Measurements from ENCODE around the gene DNAAF5. TPM values are rescaled to one million over a fixed set of nuclear protein-coding genes. Genes with fewer than 3 reads are reported as not detected.

The DNAAF5 gene
- polyA plus RNA-seq, 1 of the 3 experiments (the other 2 are of a cell fraction) = 58.5 TPM

DNA sequence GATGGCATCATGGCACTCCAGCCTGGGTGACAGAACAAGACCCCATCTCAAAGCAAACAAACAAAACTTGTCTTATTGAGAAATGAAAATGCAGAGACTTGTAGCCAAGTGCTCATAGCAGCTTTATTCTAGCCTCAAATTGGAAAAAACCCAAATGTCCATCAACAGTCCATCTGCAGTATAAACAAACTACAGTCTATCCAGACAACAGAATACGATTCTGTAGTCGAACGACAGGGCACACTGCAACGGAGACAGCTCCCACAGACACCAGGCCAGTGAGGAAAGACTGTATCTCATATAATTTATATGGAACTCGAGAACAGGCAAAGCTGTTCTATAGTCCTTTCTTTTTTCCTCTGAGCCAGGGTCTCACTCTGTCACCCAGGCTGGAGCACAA, 65.0 kb downstream of the DNAAF5 start:
- TF ChIP-seq FOXM1 (IDR thresholded peaks at IDR 0.05; ENCODE audit: low read depth) = no peak
- no peak for TF ChIP-seq GATA2 (CRISPR knock-in tag; IDR thresholded peaks at IDR 0.05)
- TF ChIP-seq, protein P1, sequence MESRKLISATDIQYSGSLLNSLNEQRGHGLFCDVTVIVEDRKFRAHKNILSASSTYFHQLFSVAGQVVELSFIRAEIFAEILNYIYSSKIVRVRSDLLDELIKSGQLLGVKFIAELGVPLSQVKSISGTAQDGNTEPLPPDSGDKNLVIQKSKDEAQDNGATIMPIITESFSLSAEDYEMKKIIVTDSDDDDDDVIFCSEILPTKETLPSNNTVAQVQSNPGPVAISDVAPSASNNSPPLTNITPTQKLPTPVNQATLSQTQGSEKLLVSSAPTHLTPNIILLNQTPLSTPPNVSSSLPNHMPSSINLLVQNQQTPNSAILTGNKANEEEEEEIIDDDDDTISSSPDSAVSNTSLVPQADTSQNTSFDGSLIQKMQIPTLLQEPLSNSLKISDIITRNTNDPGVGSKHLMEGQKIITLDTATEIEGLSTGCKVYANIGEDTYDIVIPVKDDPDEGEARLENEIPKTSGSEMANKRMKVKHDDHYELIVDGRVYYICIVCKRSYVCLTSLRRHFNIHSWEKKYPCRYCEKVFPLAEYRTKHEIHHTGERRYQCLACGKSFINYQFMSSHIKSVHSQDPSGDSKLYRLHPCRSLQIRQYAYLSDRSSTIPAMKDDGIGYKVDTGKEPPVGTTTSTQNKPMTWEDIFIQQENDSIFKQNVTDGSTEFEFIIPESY (IDR thresholded peaks at IDR 0.05; ENCODE audit: borderline replicate concordance, low read depth) = no peak
- TF ChIP-seq JUND (IDR thresholded peaks at IDR 0.05) = no peak
- TF ChIP-seq, protein P2, sequence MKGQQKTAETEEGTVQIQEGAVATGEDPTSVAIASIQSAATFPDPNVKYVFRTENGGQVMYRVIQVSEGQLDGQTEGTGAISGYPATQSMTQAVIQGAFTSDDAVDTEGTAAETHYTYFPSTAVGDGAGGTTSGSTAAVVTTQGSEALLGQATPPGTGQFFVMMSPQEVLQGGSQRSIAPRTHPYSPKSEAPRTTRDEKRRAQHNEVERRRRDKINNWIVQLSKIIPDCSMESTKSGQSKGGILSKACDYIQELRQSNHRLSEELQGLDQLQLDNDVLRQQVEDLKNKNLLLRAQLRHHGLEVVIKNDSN (IDR thresholded peaks at IDR 0.05; ENCODE audit: borderline replicate concordance, low read depth) = no peak
- TF ChIP-seq FOSL2 (IDR thresholded peaks at IDR 0.05; ENCODE audit: borderline replicate concordance, low read depth) = no peak
- TF ChIP-seq YY1 (IDR thresholded peaks at IDR 0.05; ENCODE audit: low read depth) = no peak
- TF ChIP-seq, protein P3, sequence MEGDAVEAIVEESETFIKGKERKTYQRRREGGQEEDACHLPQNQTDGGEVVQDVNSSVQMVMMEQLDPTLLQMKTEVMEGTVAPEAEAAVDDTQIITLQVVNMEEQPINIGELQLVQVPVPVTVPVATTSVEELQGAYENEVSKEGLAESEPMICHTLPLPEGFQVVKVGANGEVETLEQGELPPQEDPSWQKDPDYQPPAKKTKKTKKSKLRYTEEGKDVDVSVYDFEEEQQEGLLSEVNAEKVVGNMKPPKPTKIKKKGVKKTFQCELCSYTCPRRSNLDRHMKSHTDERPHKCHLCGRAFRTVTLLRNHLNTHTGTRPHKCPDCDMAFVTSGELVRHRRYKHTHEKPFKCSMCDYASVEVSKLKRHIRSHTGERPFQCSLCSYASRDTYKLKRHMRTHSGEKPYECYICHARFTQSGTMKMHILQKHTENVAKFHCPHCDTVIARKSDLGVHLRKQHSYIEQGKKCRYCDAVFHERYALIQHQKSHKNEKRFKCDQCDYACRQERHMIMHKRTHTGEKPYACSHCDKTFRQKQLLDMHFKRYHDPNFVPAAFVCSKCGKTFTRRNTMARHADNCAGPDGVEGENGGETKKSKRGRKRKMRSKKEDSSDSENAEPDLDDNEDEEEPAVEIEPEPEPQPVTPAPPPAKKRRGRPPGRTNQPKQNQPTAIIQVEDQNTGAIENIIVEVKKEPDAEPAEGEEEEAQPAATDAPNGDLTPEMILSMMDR (IDR thresholded peaks at IDR 0.05) = no peak
- TF ChIP-seq GABPA (IDR thresholded peaks at IDR 0.05; ENCODE audit: low read depth) = no peak
- TF ChIP-seq TAF1 (IDR thresholded peaks at IDR 0.05; ENCODE audit: borderline replicate concordance, low read depth, low read length) = no peak
- TF ChIP-seq MXI1 (IDR thresholded peaks at IDR 0.05; ENCODE audit: low read depth, low read length) = no peak
- TF ChIP-seq EP300 (IDR thresholded peaks at IDR 0.05; ENCODE audit: borderline replicate concordance in 1 of 2, low read depth in 1 of 2, low read length in 1 of 2) = no peak
- TF ChIP-seq, protein P4, sequence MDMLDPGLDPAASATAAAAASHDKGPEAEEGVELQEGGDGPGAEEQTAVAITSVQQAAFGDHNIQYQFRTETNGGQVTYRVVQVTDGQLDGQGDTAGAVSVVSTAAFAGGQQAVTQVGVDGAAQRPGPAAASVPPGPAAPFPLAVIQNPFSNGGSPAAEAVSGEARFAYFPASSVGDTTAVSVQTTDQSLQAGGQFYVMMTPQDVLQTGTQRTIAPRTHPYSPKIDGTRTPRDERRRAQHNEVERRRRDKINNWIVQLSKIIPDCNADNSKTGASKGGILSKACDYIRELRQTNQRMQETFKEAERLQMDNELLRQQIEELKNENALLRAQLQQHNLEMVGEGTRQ (IDR thresholded peaks at IDR 0.05; ENCODE audit: borderline replicate concordance, low read depth, low read length) = no peak
- TF ChIP-seq RAD21 (IDR thresholded peaks at IDR 0.05; ENCODE audit: low read length) = no peak
- no peak for TF ChIP-seq SIN3A (IDR thresholded peaks at IDR 0.05; ENCODE audit: borderline replicate concordance, low read depth, low read length)
- TF ChIP-seq NFIC (IDR thresholded peaks at IDR 0.05; ENCODE audit: borderline replicate concordance) = no peak
- TF ChIP-seq, protein P5, sequence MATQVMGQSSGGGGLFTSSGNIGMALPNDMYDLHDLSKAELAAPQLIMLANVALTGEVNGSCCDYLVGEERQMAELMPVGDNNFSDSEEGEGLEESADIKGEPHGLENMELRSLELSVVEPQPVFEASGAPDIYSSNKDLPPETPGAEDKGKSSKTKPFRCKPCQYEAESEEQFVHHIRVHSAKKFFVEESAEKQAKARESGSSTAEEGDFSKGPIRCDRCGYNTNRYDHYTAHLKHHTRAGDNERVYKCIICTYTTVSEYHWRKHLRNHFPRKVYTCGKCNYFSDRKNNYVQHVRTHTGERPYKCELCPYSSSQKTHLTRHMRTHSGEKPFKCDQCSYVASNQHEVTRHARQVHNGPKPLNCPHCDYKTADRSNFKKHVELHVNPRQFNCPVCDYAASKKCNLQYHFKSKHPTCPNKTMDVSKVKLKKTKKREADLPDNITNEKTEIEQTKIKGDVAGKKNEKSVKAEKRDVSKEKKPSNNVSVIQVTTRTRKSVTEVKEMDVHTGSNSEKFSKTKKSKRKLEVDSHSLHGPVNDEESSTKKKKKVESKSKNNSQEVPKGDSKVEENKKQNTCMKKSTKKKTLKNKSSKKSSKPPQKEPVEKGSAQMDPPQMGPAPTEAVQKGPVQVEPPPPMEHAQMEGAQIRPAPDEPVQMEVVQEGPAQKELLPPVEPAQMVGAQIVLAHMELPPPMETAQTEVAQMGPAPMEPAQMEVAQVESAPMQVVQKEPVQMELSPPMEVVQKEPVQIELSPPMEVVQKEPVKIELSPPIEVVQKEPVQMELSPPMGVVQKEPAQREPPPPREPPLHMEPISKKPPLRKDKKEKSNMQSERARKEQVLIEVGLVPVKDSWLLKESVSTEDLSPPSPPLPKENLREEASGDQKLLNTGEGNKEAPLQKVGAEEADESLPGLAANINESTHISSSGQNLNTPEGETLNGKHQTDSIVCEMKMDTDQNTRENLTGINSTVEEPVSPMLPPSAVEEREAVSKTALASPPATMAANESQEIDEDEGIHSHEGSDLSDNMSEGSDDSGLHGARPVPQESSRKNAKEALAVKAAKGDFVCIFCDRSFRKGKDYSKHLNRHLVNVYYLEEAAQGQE (IDR thresholded peaks at IDR 0.05; ENCODE audit: low read depth, low read length) = no peak
- no peak for TF ChIP-seq MEF2A (IDR thresholded peaks at IDR 0.05; ENCODE audit: borderline replicate concordance, low read depth)
- TF ChIP-seq, protein P6, sequence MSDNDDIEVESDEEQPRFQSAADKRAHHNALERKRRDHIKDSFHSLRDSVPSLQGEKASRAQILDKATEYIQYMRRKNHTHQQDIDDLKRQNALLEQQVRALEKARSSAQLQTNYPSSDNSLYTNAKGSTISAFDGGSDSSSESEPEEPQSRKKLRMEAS (IDR thresholded peaks at IDR 0.05; ENCODE audit: low read depth) = no peak
- TF ChIP-seq TCF12 (IDR thresholded peaks at IDR 0.05) = no peak
- H3K36me3 ChIP-seq (replicated peaks in 1 of 2; ENCODE audit: control insufficient read depth in 1 of 2, insufficient read depth in 2 of 2, low read length in 1 of 2) = peaks cover 0 to 12% of the 10 kb centered on the region in 2 experiments
- no peaks in the 10 kb centered on the region for H3K9me2 ChIP-seq
- no peak overlapping the region for H3K4me2 ChIP-seq
- CTCF ChIA-PET = interaction anchor here (1.0 to 7.9 kb wide), 2 partner anchors 50 to 81 kb away, joined by 3 to 103 read pairs; no protein-coding TSS in a partner anchor
- H3K4me1 ChIP-seq (ENCODE audit: control insufficient read depth in 1 of 2, insufficient read depth in 2 of 2, low read depth in 1 of 2, low read length in 1 of 2) = no peaks in the 10 kb centered on the region; a peak in 1 of 4 replicates
- POLR2A ChIA-PET = no interaction called here
- no peak overlapping the region for H3K4me3 ChIP-seq (ENCODE audit: low read depth in 2 of 2, low read length in 1 of 2)
- no peak overlapping the region for H2AFZ ChIP-seq (ENCODE audit: low read depth)
- H3F3A ChIP-seq (replicated peaks; ENCODE audit: insufficient read depth) = no peaks in the 10 kb centered on the region
- H3K9me3 ChIP-seq = no peaks in the 10 kb centered on the region
- H3K9ac ChIP-seq = no peak overlapping the region
- no peaks in the 10 kb centered on the region for H3K79me2 ChIP-seq (ENCODE audit: insufficient read depth)
- H3K27me3 ChIP-seq (ENCODE audit: insufficient read depth) = no peaks in the 10 kb centered on the region
- 94% methylated on average over 5 of the region's 5 CpGs for WGBS (ENCODE audit: low lambda C conversion rate)
- H3K27ac ChIP-seq (ENCODE audit: low read depth in 2 of 2, low read length in 1 of 2) = no peak overlapping the region
- no peaks in the 10 kb centered on the region for H4K20me1 ChIP-seq (ENCODE audit: insufficient read depth)
- no peak for DNase-seq
